MCF 10A (cell line): ENCODE data around the gene CCDC15. TPM values are rescaled to one million over a fixed set of nuclear protein-coding genes. Genes with fewer than 3 reads are reported as not detected.

Experiments used
- BruUV-seq: library from RNA; stranded (reverse); fragments of 400-500 nt; replicated peaks from 2 replicates; lab custom pipeline; 2021; lab: Mats Ljungman, UMichigan
- CTCF ChIA-PET: fragments of 300-600 bp; sonication (Branson Sonifier 250); formaldehyde crosslinking; extraction: SDS; loops from one replicate; lab custom pipeline; 2021; ENCODE audit warnings: antibody characterized with exemption, inconsistent platforms; lab: Yijun Ruan, JAX
- POLR2A ChIA-PET: fragments of 300-600, 350-650 bp; sonication (Branson Sonifier 250); formaldehyde crosslinking; extraction: SDS; loops from one replicate; lab custom pipeline; 2020; ENCODE audit warnings: antibody characterized with exemption, inconsistent platforms; lab: Yijun Ruan, JAX
- DNase-seq: peaks from one replicate; pipeline ENCODE4 v3.0.0-alpha.2; 2018; ENCODE audit not compliant: unreplicated experiment
- H3K27ac Mint-ChIP-seq: one replicate; pipeline ENCODE4 v1.8.0; 2022; ENCODE audit warnings: mild to moderate bottlenecking, low read depth, mixed read lengths; ENCODE audit not compliant: unreplicated experiment
- H3K27me3 Mint-ChIP-seq: one replicate; pipeline ENCODE4 v1.8.0; 2022; ENCODE audit warnings: mixed read lengths; ENCODE audit not compliant: insufficient read depth, unreplicated experiment
- H3K36me3 Mint-ChIP-seq: one replicate; pipeline ENCODE4 v1.8.0; 2022; ENCODE audit warnings: mild to moderate bottlenecking, moderate library complexity, mixed read lengths; ENCODE audit not compliant: insufficient read depth, unreplicated experiment
- H3K4me1 Mint-ChIP-seq: one replicate; pipeline ENCODE4 v1.8.0; 2022; ENCODE audit warnings: mixed read lengths; ENCODE audit not compliant: insufficient read depth, unreplicated experiment
- H3K4me3 Mint-ChIP-seq: one replicate; pipeline ENCODE4 v1.8.0; 2022; ENCODE audit warnings: mild to moderate bottlenecking, moderate library complexity, mixed read lengths; ENCODE audit not compliant: unreplicated experiment
- H3K9me3 Mint-ChIP-seq: one replicate; pipeline ENCODE4 v1.8.0; 2022; ENCODE audit warnings: mixed read lengths; ENCODE audit not compliant: unreplicated experiment
- CTCF ChIP-seq: fragments of 200-600 bp; IDR thresholded peaks from one replicate; pipeline ENCODE4 v1.8.0; 2022; ENCODE audit warnings: antibody characterized with exemption, mild to moderate bottlenecking; ENCODE audit not compliant: unreplicated experiment
- intact Hi-C: fragments of 100-400 bp; cut with micrococcal nuclease; formaldehyde crosslinking; loops from 2 replicates; pipeline ENCODE4 v1.14.1; 2022
- total RNA-seq: library from RNA; stranded (reverse); gene quantifications from 2 replicates; pipeline ENCODE4 v1.2.3, GENCODE V29; 2022

Gene CCDC15
- total RNA-seq, 1 experiment from 2014 or later: 2.8 TPM

- no peak for TF ChIP-seq CTCF
- Mint-ChIP-seq H3K27ac (no peak overlapping the region), H3K36me3 (no peaks in the 10 kb centered on the region), H3K9me3 (no peaks in the 10 kb centered on the region), H3K4me3 (no peak overlapping the region), H3K4me1 (peaks cover 9% of the 10 kb centered on the region), H3K27me3 (no peaks in the 10 kb centered on the region)
- CTCF ChIA-PET: interaction anchor here (0.5 to 0.7 kb wide), 2 partner anchors 19 to 66 kb away, joined by 3 read pairs; no protein-coding TSS in a partner anchor
- POLR2A ChIA-PET: interaction anchor here (2.7 kb wide), 1 partner anchor 11 kb away, joined by 16 read pairs; the partner anchor contains the start of gene CCDC15
- BruUV-seq: no TSS peak
- no peak for DNase-seq
- intact Hi-C loops: no loop called here
Measured at GRCh38 chr11:124942466-124943253, 11.3 kb upstream of the CCDC15 start.

- TF ChIP-seq CTCF: no peak
- Mint-ChIP-seq H3K27ac (no peak overlapping the region), H3K4me1 (peaks cover 9% of the 10 kb centered on the region), H3K27me3 (no peaks in the 10 kb centered on the region), H3K36me3 (no peaks in the 10 kb centered on the region), H3K4me3 (no peak overlapping the region), H3K9me3 (peaks cover 3% of the 10 kb centered on the region)
- intact Hi-C loops: no loop called here
- BruUV-seq: no TSS peak
- ChIA-PET CTCF (interaction anchor here (0.7 to 0.9 kb wide), 2 partner anchors 67 to 403 kb away, joined by 3 read pairs; no protein-coding TSS in a partner anchor), POLR2A (interaction anchor here (2.7 kb wide), 1 partner anchor 10 kb away, joined by 16 read pairs; the partner anchor contains the start of gene CCDC15)
- DNase-seq: no peak
Measured at GRCh38 chr11:124943254-124943616, 10.8 kb upstream of the CCDC15 start.

- Mint-ChIP-seq H3K4me1 (peaks cover 9% of the 10 kb centered on the region), H3K27me3 (no peaks in the 10 kb centered on the region), H3K9me3 (peaks cover 8% of the 10 kb centered on the region), H3K27ac (no peak overlapping the region), H3K36me3 (no peaks in the 10 kb centered on the region), H3K4me3 (no peak overlapping the region)
- ChIA-PET POLR2A (interaction anchor here (2.7 kb wide), 1 partner anchor 10 kb away, joined by 16 read pairs; the partner anchor contains the start of gene CCDC15), CTCF (interaction anchor here (0.6 to 1.1 kb wide), 5 partner anchors 11 to 402 kb away, joined by 3 to 5 read pairs (median 3); no protein-coding TSS in a partner anchor)
- no TSS peak for BruUV-seq
- intact Hi-C loops: no loop called here
- TF ChIP-seq CTCF: no peak
- DNase-seq: no peak
Measured at GRCh38 chr11:124943741-124944140, 10.3 kb upstream of the CCDC15 start.

GRCh38 chr11:124944565-124944964 lies 9.4 kb upstream of the CCDC15 start:
- POLR2A ChIA-PET: interaction anchor here (0.6 to 2.7 kb wide), 3 partner anchors 9 to 47 kb away, joined by 3 to 16 read pairs (median 3); partner anchors contain the start of genes CCDC15 and ROBO4
- H3K27ac Mint-ChIP-seq: no peak overlapping the region
- H3K27me3 Mint-ChIP-seq: no peaks in the 10 kb centered on the region
- intact Hi-C loops: no loop called here
- no TSS peak for BruUV-seq
- TF ChIP-seq CTCF: no peak
- H3K9me3 Mint-ChIP-seq: peaks cover 10% of the 10 kb centered on the region
- no peak for DNase-seq
- H3K4me3 Mint-ChIP-seq: no peak overlapping the region
- H3K36me3 Mint-ChIP-seq: no peaks in the 10 kb centered on the region
- peaks cover 9% of the 10 kb centered on the region for H3K4me1 Mint-ChIP-seq
- CTCF ChIA-PET: interaction anchor here (0.6 to 1.1 kb wide), 6 partner anchors 11 to 511 kb away, joined by 3 to 5 read pairs (median 3); no protein-coding TSS in a partner anchor
